ENCODE data around the gene MED16. TPM values are rescaled to one million over a fixed set of nuclear protein-coding genes. Genes with fewer than 3 reads are reported as not detected.

MED16 gene
- total and polyA plus RNA-seq, 8 donors, result 23.0 to 147 (median 35.5) TPM

- 94% methylated on average over 16 of the region's 16 CpGs for WGBS, 2 donors
- no peaks in the 10 kb centered on the region for H3K36me3 ChIP-seq
- intact Hi-C loops (cut with DNase I), result no loop called here
- peaks cover 32 to 58% (median 41%) of the 10 kb centered on the region in 3 donors for H3K4me1 ChIP-seq
- FAIRE-seq, result no peak
- DNase-seq, result no peak
- no peak for TF ChIP-seq CTCF (IDR thresholded peaks at IDR 0.05)
- ATAC-seq, result no peak
- H3K27me3 ChIP-seq, result no peaks in the 10 kb centered on the region
- H3K4me3 ChIP-seq, result no peak overlapping the region
- H3K27ac ChIP-seq, result no peak overlapping the region
- no peaks in the 10 kb centered on the region for H3K9me3 ChIP-seq
Observed at GRCh38 chr19:937259-937694, 44.3 kb upstream of the MED16 start.

- Histone ChIP-seq H3K4me1 (peaks cover 30 to 49% (median 37%) of the 10 kb centered on the region in 3 donors), H3K4me3 (no peak overlapping the region), H3K27ac (no peak overlapping the region), H3K36me3 (no peaks in the 10 kb centered on the region), H3K27me3 (no peaks in the 10 kb centered on the region), H3K9me3 (no peaks in the 10 kb centered on the region)
- intact Hi-C loops (cut with DNase I), result no loop called here
- FAIRE-seq (no peak), ATAC-seq (no peak), DNase-seq (no peak)
- 95% methylated on average over 10 of the region's 10 CpGs for WGBS, 2 donors
- TF ChIP-seq CTCF (IDR thresholded peaks at IDR 0.05), result no peak
Observed at GRCh38 chr19:936175-936546, 43.2 kb upstream of the MED16 start.

GRCh38 chr19:934865-935479, 42.0 kb upstream of the MED16 start:
- intact Hi-C loops (cut with DNase I), result no loop called here

GRCh38 chr19:934197-934840, 41.3 kb upstream of the MED16 start:
- FAIRE-seq (no peak), ATAC-seq (peak; percentile 1 to 9 (median 6)), DNase-seq (peak in 3 of 6 donors; percentile 51 to 77 (median 63))
- 54 to 60% methylated on average over 28 to 29 of the region's 29 CpGs for WGBS, 2 donors
- H3K4me1 ChIP-seq, result peaks cover 16 to 34% (median 33%) of the 10 kb centered on the region in 3 donors
- H3K36me3 ChIP-seq, result no peaks in the 10 kb centered on the region
- no peaks in the 10 kb centered on the region for H3K27me3 ChIP-seq
- H3K4me3 ChIP-seq, result no peak overlapping the region
- H3K9me3 ChIP-seq, result no peaks in the 10 kb centered on the region
- TF ChIP-seq CTCF (IDR thresholded peaks at IDR 0.05), result no peak
- intact Hi-C loops (cut with DNase I), result no loop called here
- peak overlapping the region; percentile 67 to 76 (median 70) for H3K27ac ChIP-seq

More at GRCh38 chr19:934865-935479, 42.0 kb upstream of the MED16 start:
- Histone ChIP-seq H3K36me3 (no peaks in the 10 kb centered on the region), H3K27me3 (no peaks in the 10 kb centered on the region), H3K4me1 (peaks cover 22 to 40% (median 35%) of the 10 kb centered on the region in 3 donors), H3K9me3 (no peaks in the 10 kb centered on the region), H3K4me3 (no peak overlapping the region), H3K27ac (peak overlapping the region; percentile 67 to 76 (median 70))
- peak; percentile 96 to 99 (median 98) for DNase-seq
- FAIRE-seq, result no peak
- no peak for TF ChIP-seq CTCF (IDR thresholded peaks at IDR 0.05)
- peak; percentile 95 to 97 (median 96) for ATAC-seq
- 2 to 3% methylated on average over 31 of the region's 31 CpGs for WGBS, 2 donors

- H3K27ac ChIP-seq, result peak overlapping the region in 3 of 4 donors; percentile 50 to 76 (median 67)
- no peak for FAIRE-seq
- intact Hi-C loops (cut with DNase I), result no loop called here
- H3K4me3 ChIP-seq, result no peak overlapping the region
- no peaks in the 10 kb centered on the region for H3K36me3 ChIP-seq
- H3K9me3 ChIP-seq, result no peaks in the 10 kb centered on the region
- DNase-seq, result no peak
- ATAC-seq, result no peak
- WGBS, 2 donors, result 77 to 80% methylated on average over 13 to 14 of the region's 14 CpGs
- TF ChIP-seq CTCF (IDR thresholded peaks at IDR 0.05), result no peak
- no peaks in the 10 kb centered on the region for H3K27me3 ChIP-seq
- H3K4me1 ChIP-seq, result peaks cover 16 to 29% (median 29%) of the 10 kb centered on the region in 3 donors
Observed at GRCh38 chr19:933553-933882, 40.5 kb upstream of the MED16 start.

All from pancreas (tissue), 10 donors.